Measurements from ENCODE around the gene AUTS2.

Gene AUTS2

DNA sequence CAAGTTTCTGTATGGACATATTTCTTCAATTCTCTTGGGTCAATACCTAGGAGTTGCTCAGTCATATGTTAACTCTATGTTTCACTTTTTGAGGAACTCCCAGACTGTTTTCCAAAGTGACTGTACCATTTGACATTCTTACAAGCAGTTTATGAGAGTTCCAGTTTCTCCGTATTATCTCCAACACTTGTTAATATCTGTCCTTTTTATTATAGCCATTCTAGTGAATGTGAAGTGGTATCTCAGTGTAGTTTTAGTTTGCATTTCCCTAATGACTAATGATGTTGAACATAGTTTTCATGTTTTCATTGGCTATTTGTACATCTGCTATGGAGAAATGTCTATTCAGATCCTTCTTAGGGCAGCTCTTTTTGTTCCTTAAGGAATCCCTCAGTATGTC lies 1002.7 kb downstream of the AUTS2 start:
- TF ChIP-seq, protein P1, sequence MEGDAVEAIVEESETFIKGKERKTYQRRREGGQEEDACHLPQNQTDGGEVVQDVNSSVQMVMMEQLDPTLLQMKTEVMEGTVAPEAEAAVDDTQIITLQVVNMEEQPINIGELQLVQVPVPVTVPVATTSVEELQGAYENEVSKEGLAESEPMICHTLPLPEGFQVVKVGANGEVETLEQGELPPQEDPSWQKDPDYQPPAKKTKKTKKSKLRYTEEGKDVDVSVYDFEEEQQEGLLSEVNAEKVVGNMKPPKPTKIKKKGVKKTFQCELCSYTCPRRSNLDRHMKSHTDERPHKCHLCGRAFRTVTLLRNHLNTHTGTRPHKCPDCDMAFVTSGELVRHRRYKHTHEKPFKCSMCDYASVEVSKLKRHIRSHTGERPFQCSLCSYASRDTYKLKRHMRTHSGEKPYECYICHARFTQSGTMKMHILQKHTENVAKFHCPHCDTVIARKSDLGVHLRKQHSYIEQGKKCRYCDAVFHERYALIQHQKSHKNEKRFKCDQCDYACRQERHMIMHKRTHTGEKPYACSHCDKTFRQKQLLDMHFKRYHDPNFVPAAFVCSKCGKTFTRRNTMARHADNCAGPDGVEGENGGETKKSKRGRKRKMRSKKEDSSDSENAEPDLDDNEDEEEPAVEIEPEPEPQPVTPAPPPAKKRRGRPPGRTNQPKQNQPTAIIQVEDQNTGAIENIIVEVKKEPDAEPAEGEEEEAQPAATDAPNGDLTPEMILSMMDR (IDR thresholded peaks at IDR 0.05), result no peak
- peaks cover 0 to 8% (median 5%) of the 10 kb centered on the region in 4 donors for H3K4me1 ChIP-seq
- no peak overlapping the region for H3K27ac ChIP-seq
- H3K36me3 ChIP-seq, result no peaks in the 10 kb centered on the region
- DNase-seq, result no peak
- intact Hi-C loops (cut with DNase I; ENCODE audit: low total_unique reads), result no loop called here
- peaks cover 0 to 26% of the 10 kb centered on the region in 2 donors for H3K27me3 ChIP-seq
- peaks cover 0 to 15% (median 4%) of the 10 kb centered on the region in 3 donors for H3K9me3 ChIP-seq
- H3K4me3 ChIP-seq, result no peak overlapping the region

DNA sequence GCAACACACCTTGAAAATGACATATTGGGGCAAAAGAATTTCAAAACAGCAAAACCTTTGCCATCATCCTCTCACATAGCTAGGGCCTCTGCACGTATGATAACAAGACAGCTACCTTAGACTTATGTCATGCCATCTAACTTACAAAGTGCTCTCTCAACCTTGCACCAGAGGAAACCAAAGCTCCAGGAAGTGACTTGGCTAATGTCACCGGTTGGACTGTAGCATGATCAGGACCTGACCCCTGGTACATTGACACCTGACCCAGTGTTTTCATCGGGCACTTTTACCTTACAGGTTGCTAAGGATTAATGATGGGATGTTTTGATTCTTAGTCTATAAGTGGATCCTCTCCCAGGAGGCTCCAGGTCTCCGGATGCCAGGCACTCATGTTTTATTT lies 1003.8 kb downstream of the AUTS2 start:
- H3K4me3 ChIP-seq, result no peak overlapping the region
- no peaks in the 10 kb centered on the region for H3K4me1 ChIP-seq
- intact Hi-C loops (cut with DNase I; ENCODE audit: low total_unique reads), result no loop called here
- no peaks in the 10 kb centered on the region for H3K36me3 ChIP-seq
- peaks cover 0 to 17% of the 10 kb centered on the region in 2 donors for H3K27me3 ChIP-seq
- no peak for DNase-seq
- H3K9me3 ChIP-seq, result peaks cover 0 to 15% (median 4%) of the 10 kb centered on the region in 3 donors
- no peak overlapping the region for H3K27ac ChIP-seq
- TF ChIP-seq, protein P1 (IDR thresholded peaks at IDR 0.05), result no peak

DNA sequence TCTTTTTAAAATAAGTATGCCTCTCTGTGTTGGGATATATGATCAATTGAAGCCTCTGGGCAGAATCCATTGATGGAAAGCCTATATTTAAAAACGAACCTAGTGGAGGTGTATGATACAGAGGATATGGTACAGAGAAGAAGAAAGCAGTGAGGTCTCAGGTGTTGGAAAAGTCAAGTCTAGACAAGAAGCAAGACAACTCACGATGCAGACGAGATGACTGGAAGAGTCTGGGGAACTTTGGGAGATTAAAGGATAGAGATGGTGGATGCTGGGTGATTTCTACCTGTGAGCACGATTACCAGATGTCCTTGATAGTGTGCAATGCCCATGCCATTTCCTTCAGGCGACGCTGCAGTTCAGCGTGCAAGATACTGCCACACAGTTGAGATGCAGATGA lies 1009.0 kb downstream of the AUTS2 start:
- intact Hi-C loops (cut with DNase I; ENCODE audit: low total_unique reads), result no loop called here
- peaks cover 0 to 8% (median 4%) of the 10 kb centered on the region in 3 donors for H3K9me3 ChIP-seq
- H3K4me1 ChIP-seq, result no peaks in the 10 kb centered on the region
- no peaks in the 10 kb centered on the region for H3K27me3 ChIP-seq
- TF ChIP-seq, protein P1 (IDR thresholded peaks at IDR 0.05), result no peak
- H3K4me3 ChIP-seq, result no peak overlapping the region
- H3K27ac ChIP-seq, result no peak overlapping the region
- no peak for DNase-seq
- H3K36me3 ChIP-seq, result no peaks in the 10 kb centered on the region

DNA sequence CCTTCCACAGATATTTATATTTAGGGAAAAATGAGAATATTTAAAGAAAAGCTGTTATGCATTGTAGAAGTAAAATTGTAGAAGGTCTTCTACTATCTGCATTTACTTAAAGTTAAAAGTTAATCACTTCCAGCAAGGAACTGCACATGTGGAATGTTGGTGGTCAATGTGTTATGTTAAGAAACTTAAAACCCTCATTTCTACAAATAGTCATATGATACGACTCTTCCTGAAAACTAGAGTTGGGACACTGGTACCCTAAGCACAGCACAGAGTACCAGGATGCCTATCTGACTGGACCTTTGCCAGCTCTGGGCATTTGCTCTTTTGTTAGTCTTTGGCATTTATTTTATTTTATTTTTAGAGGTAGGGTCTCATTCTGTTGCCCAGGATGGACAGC lies 1009.5 kb downstream of the AUTS2 start:
- Histone ChIP-seq H3K27ac (no peak overlapping the region), H3K4me1 (no peaks in the 10 kb centered on the region), H3K27me3 (no peaks in the 10 kb centered on the region), H3K9me3 (peaks cover 0 to 8% (median 4%) of the 10 kb centered on the region in 3 donors), H3K36me3 (no peaks in the 10 kb centered on the region), H3K4me3 (no peak overlapping the region)
- no peak for DNase-seq
- intact Hi-C loops (cut with DNase I; ENCODE audit: low total_unique reads), result no loop called here
- TF ChIP-seq, protein P1 (IDR thresholded peaks at IDR 0.05), result no peak

DNA sequence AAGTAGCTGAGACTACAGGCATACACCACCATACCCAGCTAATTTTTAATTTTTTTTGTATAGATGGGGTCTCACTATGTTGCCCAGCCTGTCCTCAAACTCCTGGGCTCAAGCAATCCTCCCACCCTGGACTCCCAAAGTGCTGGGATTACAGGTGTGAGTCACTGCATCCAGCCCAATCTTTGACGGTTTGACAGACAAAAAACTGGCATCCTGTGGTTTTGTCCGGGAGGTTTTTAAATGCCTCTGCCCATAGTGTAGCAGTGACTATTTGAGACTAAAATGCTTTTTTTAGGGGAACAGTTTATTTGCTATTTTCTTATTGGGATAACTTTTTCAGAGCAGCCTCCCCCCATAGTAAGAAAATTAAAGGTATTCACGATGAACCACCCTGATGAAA lies 1010.0 kb downstream of the AUTS2 start:
- Histone ChIP-seq H3K4me1 (no peaks in the 10 kb centered on the region), H3K27ac (no peak overlapping the region), H3K27me3 (no peaks in the 10 kb centered on the region), H3K4me3 (no peak overlapping the region), H3K9me3 (peaks cover 0 to 8% (median 4%) of the 10 kb centered on the region in 3 donors), H3K36me3 (no peaks in the 10 kb centered on the region)
- DNase-seq, result no peak
- intact Hi-C loops (cut with DNase I; ENCODE audit: low total_unique reads), result no loop called here
- TF ChIP-seq, protein P1 (IDR thresholded peaks at IDR 0.05), result no peak

DNA sequence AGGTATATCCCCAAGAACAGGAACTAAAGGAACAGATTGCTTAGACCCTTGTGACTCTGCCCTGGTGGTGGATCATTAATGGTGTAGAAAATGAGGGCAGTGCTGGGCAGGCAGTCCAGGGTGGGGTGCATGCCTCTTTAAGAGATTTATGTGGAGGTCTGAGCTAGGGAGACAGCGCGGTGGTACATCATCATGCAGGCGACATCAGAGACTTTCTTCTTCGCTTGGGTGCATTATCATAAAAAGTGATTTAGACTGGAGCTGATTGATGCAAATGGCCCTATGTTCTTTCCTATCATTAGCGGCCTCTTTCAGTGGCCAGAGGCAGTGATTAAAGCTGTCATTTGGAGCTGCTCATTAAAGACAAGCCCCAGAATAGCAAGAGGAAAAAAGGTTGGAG lies 1014.5 kb downstream of the AUTS2 start:
- Histone ChIP-seq H3K4me3 (no peak overlapping the region), H3K27me3 (no peaks in the 10 kb centered on the region), H3K4me1 (peaks cover 0 to 14% (median 12%) of the 10 kb centered on the region in 4 donors), H3K9me3 (no peaks in the 10 kb centered on the region), H3K36me3 (no peaks in the 10 kb centered on the region), H3K27ac (no peak overlapping the region)
- intact Hi-C loops (cut with DNase I; ENCODE audit: low total_unique reads), result no loop called here
- no peak for DNase-seq
- TF ChIP-seq, protein P1 (IDR thresholded peaks at IDR 0.05), result no peak
